Parathyroid adenoma (tissue), 2 donors: ENCODE results near the gene CCSER1.

Experiments
- H2AFZ ChIP-seq: fragments of 300-600 bp; sonication (generic); one replicate; pipeline ENCODE4 v1.7.0; 2017; ENCODE audit warnings: antibody characterized with exemption, mild to moderate bottlenecking
- H3K27ac ChIP-seq: fragments of 300-600 bp; sonication (generic); one replicate; pipeline ENCODE4 v1.7.0; 2017
- H3K27me3 ChIP-seq: fragments of 300-600 bp; sonication (generic); one replicate; pipeline ENCODE4 v1.7.0; 2017; ENCODE audit warnings: low read length; ENCODE audit not compliant: control insufficient read depth, insufficient read depth
- H3K36me3 ChIP-seq: fragments of 300-600 bp; sonication (generic); one replicate; pipeline ENCODE4 v1.7.0; 2017; ENCODE audit warnings: low read length; ENCODE audit not compliant: control insufficient read depth, insufficient read depth
- H3K4me1 ChIP-seq: fragments of 300-600 bp; sonication (generic); one replicate; pipeline ENCODE4 v1.7.0; 2017; ENCODE audit warnings: control low read depth
- H3K4me2 ChIP-seq: fragments of 300-600 bp; sonication (generic); one replicate; pipeline ENCODE4 v1.7.0; 2017; ENCODE audit warnings: low read length
- H3K4me3 ChIP-seq: fragments of 300-600 bp; sonication (generic); one replicate; pipeline ENCODE4 v1.7.0; 2017; ENCODE audit warnings: low read depth, low read length
- H3K79me2 ChIP-seq: fragments of 300-600 bp; sonication (generic); one replicate; pipeline ENCODE4 v1.7.0; 2017; ENCODE audit warnings: control low read depth
- H3K9ac ChIP-seq: fragments of 300-600 bp; sonication (generic); one replicate; pipeline ENCODE4 v1.7.0; 2017; ENCODE audit warnings: mild to moderate bottlenecking
- H3K9me3 ChIP-seq: fragments of 300-600 bp; sonication (generic); one replicate; pipeline ENCODE4 v1.7.0; 2017; ENCODE audit warnings: low read length; ENCODE audit not compliant: control insufficient read depth
- CTCF ChIP-seq: fragments of 300-600 bp; sonication (generic); IDR thresholded peaks from one replicate; pipeline ENCODE4 v1.7.0; 2017; ENCODE audit warnings: antibody characterized with exemption, mild to moderate bottlenecking
- donor health status: primary hyperparathyroidism.

The CCSER1 gene

GRCh38 chr4:90769251-90769650 is 642.1 kb downstream of the CCSER1 start:
- no peaks in the 10 kb centered on the region for H3K79me2 ChIP-seq
- no peak overlapping the region for H3K4me3 ChIP-seq
- no peak overlapping the region for H3K9ac ChIP-seq
- H3K9me3 ChIP-seq, result no peaks in the 10 kb centered on the region
- no peak overlapping the region for H2AFZ ChIP-seq
- no peak overlapping the region for H3K4me2 ChIP-seq
- no peak overlapping the region for H3K27ac ChIP-seq
- H3K27me3 ChIP-seq, result no peaks in the 10 kb centered on the region
- H3K36me3 ChIP-seq, result no peaks in the 10 kb centered on the region
- H3K4me1 ChIP-seq, result no peaks in the 10 kb centered on the region
- TF ChIP-seq CTCF, result no peak

- Histone ChIP-seq H3K9ac (no peak overlapping the region), H3K4me3 (no peak overlapping the region), H3K4me1 (no peaks in the 10 kb centered on the region), H3K36me3 (no peaks in the 10 kb centered on the region), H3K27ac (no peak overlapping the region), H3K4me2 (no peak overlapping the region), H3K79me2 (no peaks in the 10 kb centered on the region), H3K9me3 (no peaks in the 10 kb centered on the region), H3K27me3 (no peaks in the 10 kb centered on the region), H2AFZ (no peak overlapping the region)
- TF ChIP-seq CTCF, result no peak
Observed at GRCh38 chr4:90780193-90780592, 653.0 kb downstream of the CCSER1 start.

- H3K4me1 ChIP-seq, result no peaks in the 10 kb centered on the region
- no peak overlapping the region for H3K9ac ChIP-seq
- no peak for TF ChIP-seq CTCF
- H3K9me3 ChIP-seq, result no peaks in the 10 kb centered on the region
- H3K4me2 ChIP-seq, result no peak overlapping the region
- no peak overlapping the region for H2AFZ ChIP-seq
- H3K79me2 ChIP-seq, result no peaks in the 10 kb centered on the region
- no peaks in the 10 kb centered on the region for H3K36me3 ChIP-seq
- H3K27ac ChIP-seq, result no peak overlapping the region
- no peaks in the 10 kb centered on the region for H3K27me3 ChIP-seq
- H3K4me3 ChIP-seq, result no peak overlapping the region
Observed at GRCh38 chr4:90786602-90787001, 659.4 kb downstream of the CCSER1 start.

GRCh38 chr4:90792696-90793095 is 665.5 kb downstream of the CCSER1 start:
- no peak overlapping the region for H3K4me3 ChIP-seq
- no peak overlapping the region for H2AFZ ChIP-seq
- H3K9ac ChIP-seq, result no peak overlapping the region
- H3K9me3 ChIP-seq, result no peaks in the 10 kb centered on the region
- no peak for TF ChIP-seq CTCF
- H3K36me3 ChIP-seq, result no peaks in the 10 kb centered on the region
- H3K4me1 ChIP-seq, result no peaks in the 10 kb centered on the region
- H3K27ac ChIP-seq, result no peak overlapping the region
- H3K4me2 ChIP-seq, result no peak overlapping the region
- no peaks in the 10 kb centered on the region for H3K79me2 ChIP-seq
- H3K27me3 ChIP-seq, result no peaks in the 10 kb centered on the region

GRCh38 chr4:90798948-90799347 is 671.8 kb downstream of the CCSER1 start:
- Histone ChIP-seq H3K4me1 (no peaks in the 10 kb centered on the region), H3K4me2 (no peak overlapping the region), H3K4me3 (no peak overlapping the region), H3K36me3 (no peaks in the 10 kb centered on the region), H3K27ac (no peak overlapping the region), H3K9ac (no peak overlapping the region), H3K27me3 (no peaks in the 10 kb centered on the region), H3K79me2 (no peaks in the 10 kb centered on the region), H2AFZ (no peak overlapping the region), H3K9me3 (no peaks in the 10 kb centered on the region)
- no peak for TF ChIP-seq CTCF
